Activated naive CD4-positive, alpha-beta T cell treated with anti-CD3 and anti-CD28 coated beads, Interleukin-2, amount 10 ng/mL, durations not matched to agents 7 days and 5 days (primary cell): ENCODE results near the gene F10.

Source experiments
- CTCF ChIA-PET: fragments of 350-600 bp; sonication (Branson Sonifier 250); formaldehyde crosslinking; loops from one replicate; lab custom pipeline; 2021; ENCODE audit warnings: antibody characterized with exemption; lab: Charles Lee
- DNase-seq: peaks from one replicate; pipeline ENCODE4 v3.0.0-alpha.2; 2020
- H3K27ac Mint-ChIP-seq: one replicate; pipeline ENCODE4 v1.8.0; 2021; ENCODE audit warnings: mild to moderate bottlenecking, moderate library complexity, mixed read lengths
- H3K27me3 Mint-ChIP-seq: one replicate; pipeline ENCODE4 v1.8.0; 2021; ENCODE audit warnings: mild to moderate bottlenecking, mixed read lengths
- H3K36me3 Mint-ChIP-seq: one replicate; pipeline ENCODE4 v1.8.0; 2021; ENCODE audit warnings: mixed read lengths
- H3K4me1 Mint-ChIP-seq: one replicate; pipeline ENCODE4 v1.8.0; 2021; ENCODE audit warnings: mixed read lengths
- H3K4me3 Mint-ChIP-seq: one replicate; pipeline ENCODE4 v1.8.0; 2021; ENCODE audit warnings: mild to moderate bottlenecking, moderate library complexity, mixed read lengths
- H3K9me3 Mint-ChIP-seq: one replicate; pipeline ENCODE4 v1.8.0; 2021; ENCODE audit warnings: mixed read lengths

Gene F10

GRCh38 chr13:113162783-113163685, 40.4 kb downstream of the F10 start:
- peaks cover 33% of the 10 kb centered on the region for H3K4me1 Mint-ChIP-seq
- peak; percentile 42 for DNase-seq
- H3K27me3 Mint-ChIP-seq, result no peaks in the 10 kb centered on the region
- peak overlapping the region; percentile 55 for H3K27ac Mint-ChIP-seq
- H3K4me3 Mint-ChIP-seq, result no peak overlapping the region
- no peaks in the 10 kb centered on the region for H3K9me3 Mint-ChIP-seq
- no peaks in the 10 kb centered on the region for H3K36me3 Mint-ChIP-seq
- CTCF ChIA-PET, result no interaction called here

GRCh38 chr13:113164492-113164891, 41.9 kb downstream of the F10 start:
- peaks cover 32% of the 10 kb centered on the region for H3K4me1 Mint-ChIP-seq
- no peak for DNase-seq
- peak overlapping the region; percentile 33 for H3K27ac Mint-ChIP-seq
- H3K36me3 Mint-ChIP-seq, result peaks cover 8% of the 10 kb centered on the region
- no peaks in the 10 kb centered on the region for H3K9me3 Mint-ChIP-seq
- CTCF ChIA-PET, result no interaction called here
- no peak overlapping the region for H3K4me3 Mint-ChIP-seq
- no peaks in the 10 kb centered on the region for H3K27me3 Mint-ChIP-seq

- Mint-ChIP-seq H3K36me3 (peaks cover 20% of the 10 kb centered on the region), H3K9me3 (no peaks in the 10 kb centered on the region), H3K4me3 (no peak overlapping the region), H3K27ac (no peak overlapping the region), H3K4me1 (peaks cover 27% of the 10 kb centered on the region), H3K27me3 (no peaks in the 10 kb centered on the region)
- DNase-seq, result no peak
- CTCF ChIA-PET, result no interaction called here
These were observed 43.7 kb downstream of the F10 start for GRCh38 chr13:113166266-113166665.

GRCh38 chr13:113166681-113167080, 44.1 kb downstream of the F10 start:
- Mint-ChIP-seq H3K27ac (no peak overlapping the region), H3K4me3 (no peak overlapping the region), H3K9me3 (no peaks in the 10 kb centered on the region), H3K4me1 (peaks cover 28% of the 10 kb centered on the region), H3K27me3 (no peaks in the 10 kb centered on the region), H3K36me3 (peaks cover 24% of the 10 kb centered on the region)
- CTCF ChIA-PET, result no interaction called here
- no peak for DNase-seq

- Mint-ChIP-seq H3K27ac (no peak overlapping the region), H3K4me3 (no peak overlapping the region)
- DNase-seq, result no peak
These were observed 44.6 kb downstream of the F10 start for GRCh38 chr13:113167155-113167554.

GRCh38 chr13:113167575-113167974, 45.0 kb downstream of the F10 start:
- H3K9me3 Mint-ChIP-seq, result no peaks in the 10 kb centered on the region

More at GRCh38 chr13:113167155-113167554, 44.6 kb downstream of the F10 start:
- H3K27me3 Mint-ChIP-seq, result no peaks in the 10 kb centered on the region
- peaks cover 29% of the 10 kb centered on the region for H3K4me1 Mint-ChIP-seq
- no peaks in the 10 kb centered on the region for H3K9me3 Mint-ChIP-seq
- CTCF ChIA-PET, result no interaction called here
- H3K36me3 Mint-ChIP-seq, result peaks cover 24% of the 10 kb centered on the region

GRCh38 chr13:113168211-113168610, 45.6 kb downstream of the F10 start:
- Mint-ChIP-seq H3K27ac (no peak overlapping the region), H3K27me3 (no peaks in the 10 kb centered on the region), H3K36me3 (peaks cover 33% of the 10 kb centered on the region), H3K9me3 (no peaks in the 10 kb centered on the region), H3K4me3 (no peak overlapping the region), H3K4me1 (peaks cover 28% of the 10 kb centered on the region)
- DNase-seq, result no peak
- CTCF ChIA-PET, result no interaction called here

More at GRCh38 chr13:113167575-113167974, 45.0 kb downstream of the F10 start:
- Mint-ChIP-seq H3K27ac (no peak overlapping the region), H3K4me1 (peaks cover 29% of the 10 kb centered on the region), H3K36me3 (peaks cover 28% of the 10 kb centered on the region), H3K4me3 (no peak overlapping the region), H3K27me3 (no peaks in the 10 kb centered on the region)
- DNase-seq, result no peak
- CTCF ChIA-PET, result no interaction called here

- DNase-seq, result no peak
- no peaks in the 10 kb centered on the region for H3K9me3 Mint-ChIP-seq
- no peak overlapping the region for H3K4me3 Mint-ChIP-seq
- H3K4me1 Mint-ChIP-seq, result peaks cover 31% of the 10 kb centered on the region
- peaks cover 38% of the 10 kb centered on the region for H3K36me3 Mint-ChIP-seq
- H3K27me3 Mint-ChIP-seq, result no peaks in the 10 kb centered on the region
- CTCF ChIA-PET, result no interaction called here
- H3K27ac Mint-ChIP-seq, result no peak overlapping the region
These were observed 47.0 kb downstream of the F10 start for GRCh38 chr13:113169277-113170272.

- H3K27ac Mint-ChIP-seq, result peak overlapping the region; percentile 39
- H3K4me1 Mint-ChIP-seq, result peaks cover 38% of the 10 kb centered on the region
- H3K27me3 Mint-ChIP-seq, result no peaks in the 10 kb centered on the region
- H3K36me3 Mint-ChIP-seq, result peaks cover 48% of the 10 kb centered on the region
- H3K9me3 Mint-ChIP-seq, result no peaks in the 10 kb centered on the region
- CTCF ChIA-PET, result no interaction called here
- DNase-seq, result no peak
- H3K4me3 Mint-ChIP-seq, result no peak overlapping the region
These were observed 47.9 kb downstream of the F10 start for GRCh38 chr13:113170511-113170910.

GRCh38 chr13:113171250-113172125, 48.9 kb downstream of the F10 start:
- Mint-ChIP-seq H3K4me3 (no peak overlapping the region), H3K27ac (peak overlapping the region; percentile 62), H3K36me3 (peaks cover 58% of the 10 kb centered on the region), H3K27me3 (no peaks in the 10 kb centered on the region), H3K9me3 (peaks cover 2% of the 10 kb centered on the region), H3K4me1 (peaks cover 48% of the 10 kb centered on the region)
- no peak for DNase-seq
- CTCF ChIA-PET, result no interaction called here

GRCh38 chr13:113172419-113172926, 49.9 kb downstream of the F10 start:
- H3K4me3 Mint-ChIP-seq, result no peak overlapping the region
- CTCF ChIA-PET, result no interaction called here
- peaks cover 2% of the 10 kb centered on the region for H3K9me3 Mint-ChIP-seq
- H3K27me3 Mint-ChIP-seq, result no peaks in the 10 kb centered on the region
- H3K36me3 Mint-ChIP-seq, result peaks cover 61% of the 10 kb centered on the region
- DNase-seq, result no peak
- H3K4me1 Mint-ChIP-seq, result peaks cover 51% of the 10 kb centered on the region
- H3K27ac Mint-ChIP-seq, result peak overlapping the region; percentile 58

- peak overlapping the region; percentile 98 for H3K27ac Mint-ChIP-seq
- no peaks in the 10 kb centered on the region for H3K27me3 Mint-ChIP-seq
- peak overlapping the region; percentile 21 for H3K4me3 Mint-ChIP-seq
- CTCF ChIA-PET, result no interaction called here
- H3K36me3 Mint-ChIP-seq, result peaks cover 74% of the 10 kb centered on the region
- peaks cover 75% of the 10 kb centered on the region for H3K4me1 Mint-ChIP-seq
- DNase-seq, result peak; percentile 64
- peaks cover 2% of the 10 kb centered on the region for H3K9me3 Mint-ChIP-seq
These were observed 53.7 kb downstream of the F10 start for GRCh38 chr13:113176280-113176679.

- DNase-seq, result no peak
- H3K4me1 Mint-ChIP-seq, result peaks cover 74% of the 10 kb centered on the region
- H3K27ac Mint-ChIP-seq, result peak overlapping the region; percentile 98
- CTCF ChIA-PET, result no interaction called here
- no peaks in the 10 kb centered on the region for H3K27me3 Mint-ChIP-seq
- peaks cover 71% of the 10 kb centered on the region for H3K36me3 Mint-ChIP-seq
- peaks cover 2% of the 10 kb centered on the region for H3K9me3 Mint-ChIP-seq
- H3K4me3 Mint-ChIP-seq, result no peak overlapping the region
These were observed 54.2 kb downstream of the F10 start for GRCh38 chr13:113176822-113177221.
